SU-DHL-6 (cell line): ENCODE results near the gene CPNE5.

Experiments
- CTCF ChIP-seq: fragments of 200-600 bp; sonication (generic); IDR thresholded peaks from one replicate; pipeline ENCODE4 v1.5.1; 2017; ENCODE audit warnings: antibody characterized with exemption, mild to moderate bottlenecking, low read length, moderate library complexity; ENCODE audit not compliant: insufficient read depth, poor library complexity, severe bottlenecking
- EZH2phosphoT487 ChIP-seq: fragments of 200-600 bp; sonication (generic), shearing (Covaris generic); conservative IDR thresholded peaks from 2 replicates; pipeline ENCODE4 v1.6.1; 2018; ENCODE audit warnings: mild to moderate bottlenecking, antibody characterized with exemption, low read length, moderate library complexity, mixed read lengths

GRCh38 chr6:36809156-36809555, 30.1 kb downstream of the CPNE5 start:
- TF ChIP-seq EZH2phosphoT487 (no peak), CTCF (no peak)
